Cardiac muscle cell (in vitro differentiated cells and primary cell): Measurements from ENCODE around the gene XPOT. TPM values are rescaled to one million over a fixed set of nuclear protein-coding genes. Genes with fewer than 3 reads are reported as not detected.
A peak's percentile ranks its signal among the peaks of the same experiment; 100 is the strongest.

Source experiments
- DNase-seq, 2 donors: peaks; one replicate each; pipeline versions ENCODE4 v3.0.0 to v3.0.0-alpha.2; 2010 to 2017; ENCODE audit warnings: low read depth in 1 of 2, low spot score in 1 of 2
- H3K27ac ChIP-seq: fragments of 200-600 bp; sonication (generic); 2 replicates; pipeline ENCODE4 v1.5.1; 2016
- H3K27me3 ChIP-seq: fragments of 200-600 bp; sonication (generic); 2 replicates; pipeline ENCODE4 v1.6.0; 2016; ENCODE audit warnings: control low read depth
- H3K36me3 ChIP-seq: fragments of 200-600 bp; sonication (generic); 2 replicates; pipeline ENCODE4 v1.5.1; 2016; ENCODE audit warnings: control low read depth
- H3K4me1 ChIP-seq: fragments of 200-600 bp; sonication (generic); 2 replicates; pipeline ENCODE4 v1.8.1; 2017; ENCODE audit warnings: low read depth, mild to moderate bottlenecking, mixed run types
- H3K4me3 ChIP-seq: fragments of 200-600 bp; sonication (generic); 2 replicates; pipeline ENCODE4 v1.5.1; 2016; ENCODE audit warnings: mild to moderate bottlenecking
- H3K9me3 ChIP-seq: fragments of 200-600 bp; sonication (generic); 2 replicates; pipeline ENCODE4 v1.5.1; 2017; ENCODE audit warnings: low read depth, mild to moderate bottlenecking, control low read depth
- CTCF ChIP-seq: IDR thresholded peaks from 2 replicates; pipeline ENCODE4 v1.5.1; 2012; ENCODE audit warnings: low read depth, mild to moderate bottlenecking, low read length
- polyA plus RNA-seq: library from polyadenylated mRNA; unstranded; fragments of >200 nt; fragmentation: Nextera tagmentation; extraction: Ambion mirVana; gene quantifications from 2 replicates; pipeline ENCODE4 v1.2.1, GENCODE V29; 2016
- total RNA-seq: library from RNA; depleted of rRNA; stranded (reverse); fragments of >200 nt; gene quantifications from 2 replicates; pipeline ENCODE4 v1.2.3, GENCODE V29; 2016

The XPOT gene
- total and polyA plus RNA-seq, 2 experiments from 2014 or later, result 27.6 to 33.9 TPM

- Histone ChIP-seq H3K4me1 (no peaks in the 10 kb centered on the region), H3K4me3 (no peak overlapping the region), H3K9me3 (no peaks in the 10 kb centered on the region), H3K36me3 (peaks cover 91% of the 10 kb centered on the region), H3K27me3 (no peaks in the 10 kb centered on the region), H3K27ac (no peak overlapping the region)
- no peak for TF ChIP-seq CTCF
- DNase-seq, result no peak
These were observed 15.5 kb downstream of the XPOT start for GRCh38 chr12:64419696-64420095.

GRCh38 chr12:64427988-64428387, 23.8 kb downstream of the XPOT start:
- Histone ChIP-seq H3K9me3 (no peaks in the 10 kb centered on the region), H3K4me1 (no peaks in the 10 kb centered on the region), H3K36me3 (peaks cover 90% of the 10 kb centered on the region), H3K4me3 (no peak overlapping the region), H3K27me3 (no peaks in the 10 kb centered on the region), H3K27ac (no peak overlapping the region)
- no peak for TF ChIP-seq CTCF
- DNase-seq, result no peak

- Histone ChIP-seq H3K36me3 (peaks cover 91% of the 10 kb centered on the region), H3K9me3 (no peaks in the 10 kb centered on the region), H3K4me3 (no peak overlapping the region), H3K27me3 (no peaks in the 10 kb centered on the region), H3K27ac (no peak overlapping the region), H3K4me1 (no peaks in the 10 kb centered on the region)
- no peak for TF ChIP-seq CTCF
- DNase-seq, result no peak
These were observed 24.8 kb downstream of the XPOT start for GRCh38 chr12:64428956-64429355.

GRCh38 chr12:64430886-64431285, 26.7 kb downstream of the XPOT start:
- DNase-seq, result no peak
- Histone ChIP-seq H3K36me3 (peaks cover 89% of the 10 kb centered on the region), H3K27me3 (no peaks in the 10 kb centered on the region), H3K4me1 (no peaks in the 10 kb centered on the region), H3K27ac (no peak overlapping the region), H3K9me3 (no peaks in the 10 kb centered on the region), H3K4me3 (no peak overlapping the region)
- TF ChIP-seq CTCF, result no peak

- Histone ChIP-seq H3K36me3 (peaks cover 91% of the 10 kb centered on the region), H3K27ac (no peak overlapping the region), H3K9me3 (no peaks in the 10 kb centered on the region), H3K4me1 (no peaks in the 10 kb centered on the region), H3K4me3 (no peak overlapping the region), H3K27me3 (no peaks in the 10 kb centered on the region)
- peak in 1 of 2 donors; percentile 14 for DNase-seq
- TF ChIP-seq CTCF, result no peak
These were observed 27.6 kb downstream of the XPOT start for GRCh38 chr12:64431791-64432190.

GRCh38 chr12:64433915-64434314, 29.7 kb downstream of the XPOT start:
- no peak for TF ChIP-seq CTCF
- H3K4me1 ChIP-seq, result no peaks in the 10 kb centered on the region
- H3K9me3 ChIP-seq, result no peaks in the 10 kb centered on the region
- H3K27me3 ChIP-seq, result no peaks in the 10 kb centered on the region
- no peak for DNase-seq
- H3K36me3 ChIP-seq, result peaks cover 89% of the 10 kb centered on the region
- H3K27ac ChIP-seq, result no peak overlapping the region
- no peak overlapping the region for H3K4me3 ChIP-seq
